CD4-positive, alpha-beta T cell treated with Interleukin-21 for 1 hour (primary cell): ENCODE results near the gene FAM50B.

ENCODE experiments used
- DNase-seq: peaks from one replicate; pipeline ENCODE4 v3.0.0-alpha.2; 2020

The FAM50B gene

DNA sequence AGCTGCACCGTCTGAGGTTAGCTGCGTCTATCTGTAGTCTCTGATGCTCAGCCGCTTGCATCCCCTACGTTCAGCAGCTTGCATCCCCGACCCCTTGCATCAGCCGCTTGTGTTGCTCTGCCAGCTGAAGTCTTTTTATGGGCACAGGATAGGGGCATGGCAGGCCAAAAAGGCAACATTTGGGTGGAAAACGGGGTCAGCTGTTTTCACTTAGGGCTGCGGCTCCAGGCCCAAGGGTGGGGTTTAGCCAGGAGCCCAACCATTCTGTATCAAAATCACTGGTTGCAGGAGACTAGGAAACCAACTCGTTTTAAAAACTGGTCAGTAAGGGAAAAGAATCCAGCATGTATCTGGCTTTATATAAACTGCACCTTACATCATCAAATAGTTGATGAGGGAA lies 49.9 kb downstream of the FAM50B start:
- no peak for DNase-seq

GRCh38 chr6:3899970-3900439 lies 50.8 kb downstream of the FAM50B start:
- no peak for DNase-seq
